Esophagus squamous epithelium (tissue), 5 donors: ENCODE data around the gene ATRN. TPM values are rescaled to one million over a fixed set of nuclear protein-coding genes. Genes with fewer than 3 reads are reported as not detected.
"Not testable (repeated sequence)": the region's sequence is repeated elsewhere in the genome, so short reads cannot be mapped to it uniquely, and the experiment has no call there.

Experiments
- DNase-seq: peaks from one replicate; lab custom pipeline; 2025; lab: John Stamatoyannopoulos, UW
- H3K27ac ChIP-seq, 4 donors: fragments of 200-600 bp; sonication (generic); one replicate each; pipeline ENCODE4 v1.5.1; 2016 to 2019; ENCODE audit warnings: mild to moderate bottlenecking in 1 of 4
- H3K27me3 ChIP-seq, 4 donors: fragments of 200-600 bp; sonication (generic); 1 replicate in 3 of 4; 2 replicates in 1 of 4; pipeline versions ENCODE4 v1.5.1 to v1.6.0; 2017 to 2021; ENCODE audit warnings: antibody characterized with exemption in 1 of 4
- H3K36me3 ChIP-seq, 3 donors: fragments of 200-600 bp; sonication (generic); one replicate each; pipeline ENCODE4 v1.5.1; 2016 to 2019
- H3K4me1 ChIP-seq, 3 donors: fragments of 200-600 bp; sonication (generic); one replicate each; pipeline ENCODE4 v1.5.1; 2017 to 2019
- H3K4me3 ChIP-seq, 4 donors: fragments of 200-600 bp; sonication (generic); 1 replicate in 3 of 4; 2 replicates in 1 of 4; pipeline ENCODE4 v1.5.1; 2016 to 2019; ENCODE audit warnings: mild to moderate bottlenecking in 2 of 4, moderate library complexity in 1 of 4
- H3K9me3 ChIP-seq, 3 donors: fragments of 200-600 bp; sonication (generic); one replicate each; pipeline ENCODE4 v1.5.1; 2016 to 2019
- CTCF ChIP-seq, 6 experiments: fragments of 450-650 bp in 4 of 6; fragments of 200-600 bp in 2 of 6; sonication (generic) in 2 of 6; IDR thresholded peaks; one replicate each; pipeline ENCODE4 v1.5.1; 2016 to 2019; ENCODE audit warnings: antibody characterized with exemption in 6 of 6, mild to moderate bottlenecking in 4 of 6, moderate library complexity in 4 of 6
- POLR2A ChIP-seq, 4 donors: fragments of 450-650 bp; IDR thresholded peaks; one replicate each; pipeline ENCODE4 v1.6.1; 2017; ENCODE audit warnings: antibody characterized with exemption in 4 of 4, mild to moderate bottlenecking in 4 of 4, moderate library complexity in 3 of 4
- WGBS, 2 donors: methylation state at CpG; one replicate each; pipeline ENCODE4 v1.1.5; 2018; 5-methylcytosine and 5-hydroxymethylcytosine counted together
- intact Hi-C: fragments of 100-400 bp; cut with DNase I; formaldehyde crosslinking; loops from one replicate; pipeline ENCODE4 v1.15.0; 2022
- total RNA-seq, 4 donors: library from RNA; depleted of rRNA; stranded (reverse); fragments of >200 nt; gene quantifications; one replicate each; pipeline ENCODE4 v1.1.0, GENCODE V29; 2016
- donor health status: DM: yes; HTN: yes; CAD: no.

The ATRN gene
- 10 to 100 TPM; 15.4 to 23.1 (median 21.4) TPM for total RNA-seq

- no peaks in the 10 kb centered on the region for H3K36me3 ChIP-seq
- H3K27ac ChIP-seq, result peak within 1 kb of the TSS; percentile 74 to 86 (median 83)
- TF ChIP-seq POLR2A (IDR thresholded peaks at IDR 0.05) (peak in 2 of 4 donors; percentile 57 to 74), CTCF (IDR thresholded peaks at IDR 0.05) (peak in 2 of 6 experiments; percentile 4 to 22)
- H3K4me3 ChIP-seq, result peak within 1 kb of the TSS; percentile 61 to 97 (median 82)
- H3K9me3 ChIP-seq, result no peaks in the 10 kb centered on the region
- H3K4me1 ChIP-seq, result peaks cover 15 to 33% (median 19%) of the 10 kb centered on the region in 3 donors
- WGBS, 2 donors, result 0% methylated on average over 10 of the region's 95 CpGs; no CpG with 5 or more reads in 1 of the 2 donors
- no peaks in the 10 kb centered on the region for H3K27me3 ChIP-seq
- DNase-seq, result peak; percentile 40
- intact Hi-C loops, result no loop called here
These were observed at the start of gene ATRN for GRCh38 chr20:3470627-3471396. Gene ATRN, plus strand, starts transcription at chr20:3471018. Its CDS starts 90 bp downstream, at chr20:3471108.

- H3K4me3 ChIP-seq, result no peak overlapping the region
- no peaks in the 10 kb centered on the region for H3K9me3 ChIP-seq
- DNase-seq, result no peak
- TF ChIP-seq CTCF (IDR thresholded peaks at IDR 0.05), result no peak
- no peak for TF ChIP-seq POLR2A (IDR thresholded peaks at IDR 0.05)
- H3K36me3 ChIP-seq, result no peaks in the 10 kb centered on the region
- no peak overlapping the region for H3K27ac ChIP-seq
- WGBS, 2 donors, result 81 to 82% methylated on average over 6 of the region's 6 CpGs
- H3K4me1 ChIP-seq, result peaks cover 0 to 18% (median 5%) of the 10 kb centered on the region in 3 donors
- H3K27me3 ChIP-seq, result no peaks in the 10 kb centered on the region
- intact Hi-C loops, result no loop called here
These were observed 48.8 kb upstream of the ATRN start for GRCh38 chr20:3421985-3422384.

GRCh38 chr20:3423126-3423525 is 47.7 kb upstream of the ATRN start:
- no peak for DNase-seq
- H3K27me3 ChIP-seq, result no peaks in the 10 kb centered on the region
- no peak overlapping the region for H3K27ac ChIP-seq
- peaks cover 0 to 18% (median 5%) of the 10 kb centered on the region in 3 donors for H3K4me1 ChIP-seq
- no peaks in the 10 kb centered on the region for H3K9me3 ChIP-seq
- no peaks in the 10 kb centered on the region for H3K36me3 ChIP-seq
- intact Hi-C loops, result no loop called here
- TF ChIP-seq CTCF (IDR thresholded peaks at IDR 0.05) (no peak), POLR2A (IDR thresholded peaks at IDR 0.05) (no peak)
- no peak overlapping the region for H3K4me3 ChIP-seq
- 57 to 67% methylated on average over 5 of the region's 5 CpGs for WGBS, 2 donors

GRCh38 chr20:3426766-3427165 is 44.1 kb upstream of the ATRN start:
- WGBS, 2 donors, result 70 to 90% methylated on average over 4 of the region's 4 CpGs
- intact Hi-C loops, H3K4me3 ChIP-seq: not testable (repeated sequence)

GRCh38 chr20:3430376-3431069 is 40.3 kb upstream of the ATRN start:
- WGBS, 2 donors, result 60 to 84% methylated on average over 11 to 14 of the region's 14 CpGs

More at GRCh38 chr20:3426766-3427165, 44.1 kb upstream of the ATRN start:
- H3K36me3 ChIP-seq, H3K9me3 ChIP-seq, H3K27me3 ChIP-seq, H3K4me1 ChIP-seq, H3K27ac ChIP-seq, DNase-seq: not testable (repeated sequence)

More at GRCh38 chr20:3430376-3431069, 40.3 kb upstream of the ATRN start:
- H3K27me3 ChIP-seq, result no peaks in the 10 kb centered on the region
- no peak for DNase-seq
- H3K4me1 ChIP-seq, result no peaks in the 10 kb centered on the region
- no peaks in the 10 kb centered on the region for H3K36me3 ChIP-seq
- TF ChIP-seq POLR2A (IDR thresholded peaks at IDR 0.05), result no peak
- no peak for TF ChIP-seq CTCF (IDR thresholded peaks at IDR 0.05)
- no peak overlapping the region for H3K4me3 ChIP-seq
- intact Hi-C loops, result no loop called here
- H3K27ac ChIP-seq, result peak overlapping the region in 2 of 4 donors; percentile 25 to 58
- no peaks in the 10 kb centered on the region for H3K9me3 ChIP-seq
